H9 (cell line): ENCODE data around the gene ZNF609. TPM values are rescaled to one million over a fixed set of nuclear protein-coding genes. Genes with fewer than 3 reads are reported as not detected.

ENCODE experiments used
- DNase-seq: peaks from one replicate; pipeline ENCODE4 v3.0.0-alpha.2; 2017
- H2AFZ ChIP-seq: one replicate; pipeline ENCODE4 v1.6.1; 2013; ENCODE audit warnings: mild to moderate bottlenecking, low read length, control low read depth, moderate library complexity
- H2AK5ac ChIP-seq: 2 replicates; pipeline ENCODE4 v1.6.1; 2013; ENCODE audit warnings: low read length, control low read depth, mixed read lengths; ENCODE audit not compliant: insufficient read length
- H2BK120ac ChIP-seq: one replicate; pipeline ENCODE4 v1.6.1; 2013; ENCODE audit warnings: low read depth, mild to moderate bottlenecking, low read length, control low read depth, inconsistent platforms; ENCODE audit not compliant: poor library complexity, severe bottlenecking
- H2BK12ac ChIP-seq: 2 replicates; pipeline ENCODE4 v1.6.1; 2013; ENCODE audit warnings: low read length, control low read depth, mixed read lengths, low read depth; ENCODE audit not compliant: insufficient read length
- H2BK15ac ChIP-seq: 2 replicates; pipeline ENCODE4 v1.6.1; 2013; ENCODE audit warnings: low read depth, low read length, control low read depth
- H2BK20ac ChIP-seq: one replicate; pipeline ENCODE4 v1.6.1; 2013; ENCODE audit warnings: low read depth, mild to moderate bottlenecking, low read length, control low read depth, inconsistent platforms; ENCODE audit not compliant: poor library complexity, severe bottlenecking
- H2BK5ac ChIP-seq: 2 replicates; pipeline ENCODE4 v1.6.1; 2013; ENCODE audit warnings: low read length, control low read depth, mixed read lengths; ENCODE audit not compliant: insufficient read length
- H3K14ac ChIP-seq: 2 replicates; pipeline ENCODE4 v1.6.1; 2013; ENCODE audit warnings: low read length, control low read depth; ENCODE audit not compliant: insufficient read depth
- H3K18ac ChIP-seq: 2 replicates; pipeline ENCODE4 v1.6.1; 2013; ENCODE audit warnings: low read depth, mild to moderate bottlenecking, mixed read lengths, low read length, control low read depth; ENCODE audit not compliant: insufficient read length
- H3K23ac ChIP-seq: 2 replicates; pipeline ENCODE4 v1.6.1; 2013; ENCODE audit warnings: low read length, control low read depth, mixed read lengths, low read depth; ENCODE audit not compliant: insufficient read length
- H3K23me2 ChIP-seq: 2 replicates; pipeline ENCODE4 v1.6.1; 2013; ENCODE audit warnings: low read depth, mild to moderate bottlenecking, mixed read lengths, low read length, control low read depth; ENCODE audit not compliant: insufficient read length, poor library complexity, severe bottlenecking
- H3K27ac ChIP-seq: 2 replicates; pipeline ENCODE4 v1.5.1; 2013; ENCODE audit warnings: low read length, control low read depth, mixed read lengths, low read depth; ENCODE audit not compliant: insufficient read length
- H3K27me3 ChIP-seq: 2 replicates; pipeline ENCODE4 v1.6.1; 2013; ENCODE audit warnings: low read length, control low read depth, inconsistent platforms; ENCODE audit not compliant: insufficient read depth
- H3K4ac ChIP-seq: 2 replicates; pipeline ENCODE4 v1.6.1; 2013; ENCODE audit warnings: low read depth, mild to moderate bottlenecking, control low read depth, inconsistent platforms, low read length, moderate library complexity
- H3K4me1 ChIP-seq: 2 replicates; pipeline ENCODE4 v1.6.1; 2013; ENCODE audit warnings: low read length, control low read depth, inconsistent platforms; ENCODE audit not compliant: insufficient read depth
- H3K4me2 ChIP-seq: 2 replicates; pipeline ENCODE4 v1.6.1; 2013; ENCODE audit warnings: low read length, control low read depth, mixed read lengths; ENCODE audit not compliant: insufficient read length, insufficient read depth
- H3K56ac ChIP-seq: 2 replicates; pipeline ENCODE4 v1.6.1; 2013; ENCODE audit warnings: low read depth, mild to moderate bottlenecking, mixed read lengths, low read length, control low read depth; ENCODE audit not compliant: insufficient read length
- H3K79me1 ChIP-seq: 2 replicates; pipeline ENCODE4 v1.6.1; 2013; ENCODE audit warnings: low read depth, mild to moderate bottlenecking, moderate library complexity, low read length, control low read depth, inconsistent platforms; ENCODE audit not compliant: insufficient read depth, poor library complexity, severe bottlenecking
- H3K79me2 ChIP-seq: 2 replicates; pipeline ENCODE4 v1.6.1; 2013; ENCODE audit warnings: low read length, control low read depth, inconsistent platforms; ENCODE audit not compliant: insufficient read depth
- H3K9ac ChIP-seq: 2 replicates; pipeline ENCODE4 v1.6.1; 2013; ENCODE audit warnings: low read length, control low read depth, mixed read lengths; ENCODE audit not compliant: insufficient read length; ENCODE audit errors: extremely low read depth
- H3K9me3 ChIP-seq: one replicate; pipeline ENCODE4 v1.6.1; 2013; ENCODE audit warnings: low read depth, low read length, inconsistent platforms; ENCODE audit not compliant: control insufficient read depth
- H3T11ph ChIP-seq: one replicate; pipeline ENCODE4 v1.6.1; 2013; ENCODE audit warnings: mild to moderate bottlenecking, low read length, control low read depth, inconsistent platforms
- H4K20me1 ChIP-seq: one replicate; pipeline ENCODE4 v1.6.1; 2013; ENCODE audit not compliant: control insufficient read depth, insufficient read length, insufficient read depth
- H4K5ac ChIP-seq: 2 replicates; pipeline ENCODE4 v1.6.1; 2013; ENCODE audit warnings: low read depth, mild to moderate bottlenecking, mixed read lengths, low read length, control low read depth; ENCODE audit not compliant: insufficient read length
- H4K8ac ChIP-seq: replicated peaks from 2 replicates; pipeline ENCODE4 v1.6.1; 2013; ENCODE audit warnings: low read length, control low read depth, mixed read lengths, low read depth; ENCODE audit not compliant: insufficient read length
- H4K91ac ChIP-seq: 2 replicates; pipeline ENCODE4 v1.6.1; 2013; ENCODE audit warnings: low read depth, mild to moderate bottlenecking, moderate library complexity, mixed read lengths, low read length, control low read depth; ENCODE audit not compliant: insufficient read length
- H3K27ac Mint-ChIP-seq, 3 experiments: 2 replicates in 2 of 3; 3 replicates in 1 of 3; pipeline ENCODE4 v1.8.0; 2020 to 2021; ENCODE audit warnings: mixed read lengths in 3 of 3, mild to moderate bottlenecking in 1 of 3, moderate library complexity in 1 of 3
- H3K27me3 Mint-ChIP-seq: 2 replicates; pipeline ENCODE4 v1.8.0; 2021; ENCODE audit warnings: low read depth, mild to moderate bottlenecking, moderate library complexity, mixed read lengths
- H3K36me3 Mint-ChIP-seq, 3 experiments: 2 replicates in 2 of 3; 3 replicates in 1 of 3; pipeline ENCODE4 v1.8.0; 2020 to 2021; ENCODE audit warnings: low read depth in 3 of 3, mixed read lengths in 3 of 3; ENCODE audit not compliant: insufficient read depth in 1 of 3
- H3K4me1 Mint-ChIP-seq, 2 experiments: 2 replicates each; pipeline ENCODE4 v1.8.0; 2020; ENCODE audit warnings: mixed read lengths in 2 of 2
- H3K4me3 Mint-ChIP-seq, 2 experiments: 2 replicates in 1 of 2; 3 replicates in 1 of 2; pipeline ENCODE4 v1.8.0; 2020 to 2021; ENCODE audit warnings: mild to moderate bottlenecking in 2 of 2, mixed read lengths in 2 of 2, moderate library complexity in 1 of 2
- H3K9me3 Mint-ChIP-seq, 2 experiments: 2 replicates in 1 of 2; 3 replicates in 1 of 2; pipeline ENCODE4 v1.8.0; 2020; ENCODE audit warnings: mild to moderate bottlenecking in 2 of 2, mixed read lengths in 2 of 2, moderate library complexity in 1 of 2
- CTCF ChIP-seq: fragments of 200-600 bp; sonication (generic); conservative IDR thresholded peaks from 3 replicates; pipeline ENCODE4 v1.8.0; 2021; ENCODE audit warnings: antibody characterized with exemption, mild to moderate bottlenecking
- total RNA-seq: library from RNA; stranded (reverse); gene quantifications from 2 replicates; pipeline ENCODE4 v1.2.1, GENCODE V29; 2021

Gene ZNF609
- total RNA-seq, 1 experiment from 2014 or later: 45.3 TPM

GRCh38 chr15:64454282-64454681, 6.1 kb upstream of the ZNF609 start:
- H3K4me3 Mint-ChIP-seq: no peak overlapping the region
- Histone ChIP-seq H3T11ph (no peak overlapping the region), H3K9me3 (no peaks in the 10 kb centered on the region), H3K56ac (no peak overlapping the region), H3K23ac (no peak overlapping the region), H3K23me2 (no peaks in the 10 kb centered on the region), H3K27ac (no peak overlapping the region), H2AK5ac (no peak overlapping the region), H3K79me1 (no peaks in the 10 kb centered on the region), H2BK12ac (no peak overlapping the region), H4K5ac (no peak overlapping the region), H3K4ac (no peak overlapping the region), H3K18ac (no peak overlapping the region), H4K20me1 (no peaks in the 10 kb centered on the region), H3K79me2 (no peaks in the 10 kb centered on the region), H3K9ac (no peak overlapping the region), H3K27me3 (no peaks in the 10 kb centered on the region), H2BK20ac (no peak overlapping the region), H2AFZ (no peak overlapping the region), H3K4me1 (no peaks in the 10 kb centered on the region; the same call in 1 of the 2 replicates), H2BK5ac (no peak overlapping the region), H3K4me2 (no peak overlapping the region), H3K14ac (no peak overlapping the region), H4K8ac (no peak overlapping the region), H4K91ac (no peak overlapping the region), H2BK15ac (no peak overlapping the region), H2BK120ac (no peak overlapping the region)
- H3K27ac Mint-ChIP-seq: no peak overlapping the region; a peak in 1 of 7 replicates
- no peaks in the 10 kb centered on the region for H3K9me3 Mint-ChIP-seq
- peaks cover 21 to 25% of the 10 kb centered on the region in 2 experiments for H3K4me1 Mint-ChIP-seq
- H3K27me3 Mint-ChIP-seq: no peaks in the 10 kb centered on the region
- TF ChIP-seq CTCF: no peak
- H3K36me3 Mint-ChIP-seq: peaks cover 0 to 5% (median 4%) of the 10 kb centered on the region in 3 experiments; a peak in 3 of 7 replicates
- DNase-seq: no peak
